Parathyroid adenoma (tissue), 2 donors: ENCODE results near the gene AP1B1.

Experiments used
- H2AFZ ChIP-seq: fragments of 300-600 bp; sonication (generic); one replicate; pipeline ENCODE4 v1.7.0; 2017; ENCODE audit warnings: antibody characterized with exemption, mild to moderate bottlenecking
- H3K27ac ChIP-seq: fragments of 300-600 bp; sonication (generic); one replicate; pipeline ENCODE4 v1.7.0; 2017
- H3K27me3 ChIP-seq: fragments of 300-600 bp; sonication (generic); one replicate; pipeline ENCODE4 v1.7.0; 2017; ENCODE audit warnings: low read length; ENCODE audit not compliant: control insufficient read depth, insufficient read depth
- H3K36me3 ChIP-seq: fragments of 300-600 bp; sonication (generic); one replicate; pipeline ENCODE4 v1.7.0; 2017; ENCODE audit warnings: low read length; ENCODE audit not compliant: control insufficient read depth, insufficient read depth
- H3K4me1 ChIP-seq: fragments of 300-600 bp; sonication (generic); one replicate; pipeline ENCODE4 v1.7.0; 2017; ENCODE audit warnings: control low read depth
- H3K4me2 ChIP-seq: fragments of 300-600 bp; sonication (generic); one replicate; pipeline ENCODE4 v1.7.0; 2017; ENCODE audit warnings: low read length
- H3K4me3 ChIP-seq: fragments of 300-600 bp; sonication (generic); one replicate; pipeline ENCODE4 v1.7.0; 2017; ENCODE audit warnings: low read depth, low read length
- H3K79me2 ChIP-seq: fragments of 300-600 bp; sonication (generic); one replicate; pipeline ENCODE4 v1.7.0; 2017; ENCODE audit warnings: control low read depth
- H3K9ac ChIP-seq: fragments of 300-600 bp; sonication (generic); one replicate; pipeline ENCODE4 v1.7.0; 2017; ENCODE audit warnings: mild to moderate bottlenecking
- H3K9me3 ChIP-seq: fragments of 300-600 bp; sonication (generic); one replicate; pipeline ENCODE4 v1.7.0; 2017; ENCODE audit warnings: low read length; ENCODE audit not compliant: control insufficient read depth
- TF ChIP-seq, protein P1 (sequence below): fragments of 300-600 bp; sonication (generic); IDR thresholded peaks from one replicate; pipeline ENCODE4 v1.7.0; 2017; ENCODE audit warnings: antibody characterized with exemption, mild to moderate bottlenecking
- donor health status: primary hyperparathyroidism.

AP1B1 gene

DNA sequence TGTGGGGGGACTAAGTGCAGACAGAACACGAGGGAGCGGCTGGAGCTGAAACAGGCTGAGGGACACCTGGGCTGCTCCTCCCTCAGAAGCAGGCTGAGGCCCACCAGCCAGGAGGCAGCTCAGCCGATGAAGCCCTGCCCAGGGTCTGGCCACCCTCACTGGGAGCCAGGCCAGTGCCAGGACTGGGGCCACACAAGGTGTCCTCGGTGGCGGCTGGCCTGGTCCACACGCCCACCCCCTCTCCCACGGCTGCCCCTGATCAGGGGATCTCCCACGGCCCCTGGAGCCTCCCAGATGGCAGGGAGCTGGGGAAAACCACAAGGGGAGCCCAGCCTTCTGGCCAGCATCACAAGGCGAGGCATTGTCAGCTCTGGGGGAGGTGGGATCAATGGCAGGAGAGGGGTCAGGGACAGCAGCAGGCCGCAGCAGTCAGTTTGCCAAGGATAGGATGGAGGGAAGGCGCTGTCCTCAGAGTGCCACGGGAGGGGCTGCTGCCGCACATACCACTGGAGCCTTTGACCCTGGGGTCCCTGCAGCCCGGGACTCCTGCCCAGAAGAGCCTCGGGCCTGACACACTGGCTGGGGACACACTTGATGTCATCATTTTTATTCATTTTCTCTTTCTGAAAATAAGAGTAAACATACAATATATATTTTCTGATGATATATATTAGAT lies 61.1 kb downstream of the AP1B1 start:
- no peaks in the 10 kb centered on the region for H3K9me3 ChIP-seq
- no peak overlapping the region for H3K27ac ChIP-seq
- H3K4me3 ChIP-seq, result no peak overlapping the region
- no peaks in the 10 kb centered on the region for H3K4me1 ChIP-seq
- no peak overlapping the region for H3K4me2 ChIP-seq
- no peaks in the 10 kb centered on the region for H3K36me3 ChIP-seq
- no peak overlapping the region for H3K9ac ChIP-seq
- H2AFZ ChIP-seq, result no peak overlapping the region
- TF ChIP-seq, protein P1, sequence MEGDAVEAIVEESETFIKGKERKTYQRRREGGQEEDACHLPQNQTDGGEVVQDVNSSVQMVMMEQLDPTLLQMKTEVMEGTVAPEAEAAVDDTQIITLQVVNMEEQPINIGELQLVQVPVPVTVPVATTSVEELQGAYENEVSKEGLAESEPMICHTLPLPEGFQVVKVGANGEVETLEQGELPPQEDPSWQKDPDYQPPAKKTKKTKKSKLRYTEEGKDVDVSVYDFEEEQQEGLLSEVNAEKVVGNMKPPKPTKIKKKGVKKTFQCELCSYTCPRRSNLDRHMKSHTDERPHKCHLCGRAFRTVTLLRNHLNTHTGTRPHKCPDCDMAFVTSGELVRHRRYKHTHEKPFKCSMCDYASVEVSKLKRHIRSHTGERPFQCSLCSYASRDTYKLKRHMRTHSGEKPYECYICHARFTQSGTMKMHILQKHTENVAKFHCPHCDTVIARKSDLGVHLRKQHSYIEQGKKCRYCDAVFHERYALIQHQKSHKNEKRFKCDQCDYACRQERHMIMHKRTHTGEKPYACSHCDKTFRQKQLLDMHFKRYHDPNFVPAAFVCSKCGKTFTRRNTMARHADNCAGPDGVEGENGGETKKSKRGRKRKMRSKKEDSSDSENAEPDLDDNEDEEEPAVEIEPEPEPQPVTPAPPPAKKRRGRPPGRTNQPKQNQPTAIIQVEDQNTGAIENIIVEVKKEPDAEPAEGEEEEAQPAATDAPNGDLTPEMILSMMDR, result no peak
- H3K79me2 ChIP-seq, result no peaks in the 10 kb centered on the region
- no peaks in the 10 kb centered on the region for H3K27me3 ChIP-seq

DNA sequence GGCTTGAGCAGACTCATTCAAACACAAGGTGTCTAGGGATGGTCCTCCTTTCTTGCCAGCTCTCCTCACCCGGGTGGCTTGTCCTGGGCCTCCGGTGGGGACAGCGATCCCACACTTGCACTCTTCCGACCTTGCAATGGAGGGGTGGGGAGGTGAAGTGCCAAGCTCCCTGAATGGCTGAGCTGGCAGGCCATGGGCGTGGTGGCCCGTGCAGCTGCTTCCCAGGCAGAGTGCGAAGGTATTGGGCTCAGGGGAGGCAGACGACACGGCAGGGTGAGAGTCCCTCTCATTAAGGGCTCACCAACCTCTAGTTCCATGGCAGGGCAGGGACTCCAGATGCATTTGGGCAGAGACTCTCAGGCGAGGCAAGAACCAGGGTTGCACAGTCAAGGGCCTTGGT lies 61.9 kb downstream of the AP1B1 start:
- Histone ChIP-seq H3K9me3 (no peaks in the 10 kb centered on the region), H3K36me3 (no peaks in the 10 kb centered on the region), H3K4me2 (no peak overlapping the region), H3K27me3 (no peaks in the 10 kb centered on the region), H3K9ac (no peak overlapping the region), H3K4me3 (no peak overlapping the region), H3K79me2 (no peaks in the 10 kb centered on the region), H2AFZ (no peak overlapping the region), H3K4me1 (no peaks in the 10 kb centered on the region), H3K27ac (no peak overlapping the region)
- TF ChIP-seq, protein P1, result no peak

DNA sequence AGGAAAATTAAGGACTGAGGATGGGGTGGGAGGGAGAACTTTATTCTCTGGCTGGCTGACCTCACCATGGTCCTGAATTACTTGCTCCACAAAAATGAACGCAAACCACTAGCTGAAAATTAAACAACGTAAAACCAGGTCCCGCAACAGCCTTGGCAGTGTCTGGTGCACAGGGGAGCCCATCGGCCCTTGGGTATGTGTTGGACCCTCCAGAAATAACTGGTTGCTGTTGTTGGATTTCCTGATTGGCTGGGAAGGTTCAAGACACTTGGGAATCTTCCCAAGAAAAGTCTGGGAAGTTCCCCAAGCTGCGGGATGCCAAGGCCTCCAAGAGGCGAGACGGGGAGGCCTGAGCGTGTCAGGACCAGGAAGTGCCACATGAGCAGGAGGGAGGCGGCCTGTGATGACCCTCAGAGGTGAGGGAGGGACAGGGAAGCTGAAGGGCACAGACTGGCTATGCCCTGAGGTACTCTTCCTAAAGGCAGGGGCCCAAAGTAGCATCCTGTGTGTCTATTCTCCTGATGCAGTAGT lies 62.5 kb downstream of the AP1B1 start:
- Histone ChIP-seq H3K27ac (no peak overlapping the region), H3K36me3 (no peaks in the 10 kb centered on the region), H3K79me2 (no peaks in the 10 kb centered on the region), H3K9ac (no peak overlapping the region), H3K4me3 (no peak overlapping the region), H3K4me2 (no peak overlapping the region), H3K9me3 (no peaks in the 10 kb centered on the region), H3K27me3 (no peaks in the 10 kb centered on the region), H3K4me1 (no peaks in the 10 kb centered on the region), H2AFZ (no peak overlapping the region)
- TF ChIP-seq, protein P1, result no peak

DNA sequence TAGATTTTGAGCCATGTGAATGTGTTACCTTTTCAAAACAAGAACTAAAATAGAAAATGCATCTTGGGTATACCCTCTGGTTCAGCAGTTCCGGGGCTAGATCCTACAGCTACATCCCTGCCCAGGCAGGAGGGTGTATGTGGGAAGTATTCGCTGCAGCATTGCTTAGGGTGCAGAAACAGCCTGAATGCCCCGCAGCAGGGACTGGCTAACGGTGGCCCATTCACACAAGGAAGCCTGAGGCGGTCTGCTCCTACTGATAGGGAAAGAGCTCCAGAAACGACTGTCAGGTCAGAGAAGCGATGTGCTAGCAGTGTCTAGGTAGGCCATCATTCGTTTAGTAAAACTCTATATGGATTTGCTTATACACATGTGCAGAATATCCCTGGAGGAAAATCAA lies 63.0 kb downstream of the AP1B1 start:
- Histone ChIP-seq H3K4me3 (no peak overlapping the region), H3K9ac (no peak overlapping the region), H3K27me3 (no peaks in the 10 kb centered on the region), H2AFZ (no peak overlapping the region), H3K4me2 (no peak overlapping the region), H3K36me3 (no peaks in the 10 kb centered on the region), H3K9me3 (no peaks in the 10 kb centered on the region), H3K79me2 (no peaks in the 10 kb centered on the region), H3K4me1 (no peaks in the 10 kb centered on the region), H3K27ac (no peak overlapping the region)
- TF ChIP-seq, protein P1, result no peak

DNA sequence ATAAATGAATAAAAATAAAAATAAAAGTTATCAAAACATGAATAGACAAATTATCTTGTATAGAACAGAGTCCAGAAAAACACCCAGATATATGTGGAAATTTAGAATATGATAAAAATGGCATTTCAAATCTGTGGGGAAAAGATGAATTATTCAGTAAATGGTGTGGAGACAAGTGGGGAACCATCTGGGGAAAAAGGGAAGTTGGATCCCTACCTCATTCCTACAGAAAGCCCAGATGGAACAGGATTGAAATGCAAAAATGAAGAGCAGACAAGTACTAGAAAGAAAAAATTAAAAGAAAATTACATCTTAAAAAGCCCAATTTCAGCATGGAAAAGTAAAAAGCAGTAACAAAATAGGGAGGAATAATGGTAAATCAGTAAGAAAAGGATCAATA lies 64.7 kb downstream of the AP1B1 start:
- TF ChIP-seq, protein P1, result no peak
- Histone ChIP-seq H3K27me3 (no peaks in the 10 kb centered on the region), H3K4me1 (no peaks in the 10 kb centered on the region), H3K4me2 (no peak overlapping the region), H3K9me3 (no peaks in the 10 kb centered on the region), H2AFZ (no peak overlapping the region), H3K27ac (no peak overlapping the region), H3K79me2 (no peaks in the 10 kb centered on the region), H3K36me3 (no peaks in the 10 kb centered on the region), H3K4me3 (no peak overlapping the region), H3K9ac (no peak overlapping the region)
